Heart left ventricle (tissue), 13 donors: ENCODE data around the gene NDUFA5.
"Not testable (repeated sequence)": the region's sequence is repeated elsewhere in the genome, so short reads cannot be mapped to it uniquely, and the experiment has no call there.

Source experiments
- CTCF ChIP-seq, 12 donors: fragments of 200-600 bp; sonication (generic) in 4 of 12; IDR thresholded peaks; one replicate each; pipeline versions ENCODE4 v1.5.0 to v1.8.0; 2018 to 2022; ENCODE audit warnings: antibody characterized with exemption in 12 of 12, mild to moderate bottlenecking in 5 of 12
- POLR2A ChIP-seq, 2 donors: fragments of 450-650 bp; IDR thresholded peaks; one replicate each; pipeline ENCODE4 v1.6.1; 2017; ENCODE audit warnings: antibody characterized with exemption in 2 of 2, mild to moderate bottlenecking in 2 of 2, moderate library complexity in 2 of 2
- donor health status: ischemic (EF 13 %, LVEDD 7.1; RV severe dilation, severe dysfunction).
- donor health status: DM: no; HTN: yes; CAD: no.
- donor health status: DM: no; HTN: no; CAD: no.
- donor health status: ischemic (EF 25% LVEDD 6.9; RV normal size, moderate dysfunction).
- donor health status: ischemic (EF 25% LVEDD 5.7; RV mildly dilated, moderate dysfunction).
- donor health status: ischemic (EF 35%, LVEDD 5.7; RV mildly dilated, moderate dysfunction).
- donor health status: nonischemic (EF 11% LVEDD 7.7; RV severe dilation, severe dysfunction).
- donor health status: DM: yes; HTN: yes; CAD: no.
- donor health status: PGD.
- donor health status: ischemic (EF 29% LVEDD 5.4; RV normal size, mild dysfunction).
- donor health status: nonischemic (EF 23%, LVEDD 6.1; RV moderate dilation, normal function).

- TF ChIP-seq CTCF, POLR2A (IDR thresholded peaks at IDR 0.05): not testable (repeated sequence)
These were observed 25.3 kb downstream of the NDUFA5 start for GRCh38 chr7:123532343-123532742.
